Breast epithelium (tissue), 3 donors: ENCODE measurements around the gene MAN2A1.

Experiments
- POLR2A ChIP-seq: fragments of 450-650 bp; IDR thresholded peaks from one replicate; pipeline ENCODE4 v1.6.1; 2016; ENCODE audit warnings: antibody characterized with exemption, mild to moderate bottlenecking, moderate library complexity
- POLR2AphosphoS5 ChIP-seq, 3 donors: sonication (generic); formaldehyde crosslinking; IDR thresholded peaks; one replicate each; pipeline ENCODE4 v1.6.1; 2017; ENCODE audit warnings: antibody characterized with exemption in 3 of 3
- TF ChIP-seq, protein P1 (sequence below), 3 donors: fragments of 450-650 bp; IDR thresholded peaks; one replicate each; pipeline ENCODE4 v1.5.1; 2016 to 2017; ENCODE audit warnings: antibody characterized with exemption in 3 of 3, mild to moderate bottlenecking in 3 of 3, moderate library complexity in 3 of 3

GRCh38 chr5:109829331-109829730 is 139.6 kb downstream of the MAN2A1 start:
- TF ChIP-seq POLR2AphosphoS5 (IDR thresholded peaks at IDR 0.05) (no peak), POLR2A (no peak)
- TF ChIP-seq, protein P1, sequence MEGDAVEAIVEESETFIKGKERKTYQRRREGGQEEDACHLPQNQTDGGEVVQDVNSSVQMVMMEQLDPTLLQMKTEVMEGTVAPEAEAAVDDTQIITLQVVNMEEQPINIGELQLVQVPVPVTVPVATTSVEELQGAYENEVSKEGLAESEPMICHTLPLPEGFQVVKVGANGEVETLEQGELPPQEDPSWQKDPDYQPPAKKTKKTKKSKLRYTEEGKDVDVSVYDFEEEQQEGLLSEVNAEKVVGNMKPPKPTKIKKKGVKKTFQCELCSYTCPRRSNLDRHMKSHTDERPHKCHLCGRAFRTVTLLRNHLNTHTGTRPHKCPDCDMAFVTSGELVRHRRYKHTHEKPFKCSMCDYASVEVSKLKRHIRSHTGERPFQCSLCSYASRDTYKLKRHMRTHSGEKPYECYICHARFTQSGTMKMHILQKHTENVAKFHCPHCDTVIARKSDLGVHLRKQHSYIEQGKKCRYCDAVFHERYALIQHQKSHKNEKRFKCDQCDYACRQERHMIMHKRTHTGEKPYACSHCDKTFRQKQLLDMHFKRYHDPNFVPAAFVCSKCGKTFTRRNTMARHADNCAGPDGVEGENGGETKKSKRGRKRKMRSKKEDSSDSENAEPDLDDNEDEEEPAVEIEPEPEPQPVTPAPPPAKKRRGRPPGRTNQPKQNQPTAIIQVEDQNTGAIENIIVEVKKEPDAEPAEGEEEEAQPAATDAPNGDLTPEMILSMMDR (IDR thresholded peaks at IDR 0.05) = no peak
